ACHN (cell line): ENCODE results near the gene ABCB11.
"Not testable (repeated sequence)": the region's sequence is repeated elsewhere in the genome, so short reads cannot be mapped to it uniquely, and the experiment has no call there.

ENCODE experiments used
- DNase-seq: peaks from one replicate; pipeline ENCODE4 v3.0.0-alpha.2; 2015
- in situ Hi-C: cut with HindIII; loops from 2 replicates; pipeline ENCODE4 v1.10.0; 2017; ENCODE audit warnings: low sequenced_read_pairs, low pct_ligation_motif_present, low pct_unique_long_range_greater_than_20kb

ABCB11 gene

DNA sequence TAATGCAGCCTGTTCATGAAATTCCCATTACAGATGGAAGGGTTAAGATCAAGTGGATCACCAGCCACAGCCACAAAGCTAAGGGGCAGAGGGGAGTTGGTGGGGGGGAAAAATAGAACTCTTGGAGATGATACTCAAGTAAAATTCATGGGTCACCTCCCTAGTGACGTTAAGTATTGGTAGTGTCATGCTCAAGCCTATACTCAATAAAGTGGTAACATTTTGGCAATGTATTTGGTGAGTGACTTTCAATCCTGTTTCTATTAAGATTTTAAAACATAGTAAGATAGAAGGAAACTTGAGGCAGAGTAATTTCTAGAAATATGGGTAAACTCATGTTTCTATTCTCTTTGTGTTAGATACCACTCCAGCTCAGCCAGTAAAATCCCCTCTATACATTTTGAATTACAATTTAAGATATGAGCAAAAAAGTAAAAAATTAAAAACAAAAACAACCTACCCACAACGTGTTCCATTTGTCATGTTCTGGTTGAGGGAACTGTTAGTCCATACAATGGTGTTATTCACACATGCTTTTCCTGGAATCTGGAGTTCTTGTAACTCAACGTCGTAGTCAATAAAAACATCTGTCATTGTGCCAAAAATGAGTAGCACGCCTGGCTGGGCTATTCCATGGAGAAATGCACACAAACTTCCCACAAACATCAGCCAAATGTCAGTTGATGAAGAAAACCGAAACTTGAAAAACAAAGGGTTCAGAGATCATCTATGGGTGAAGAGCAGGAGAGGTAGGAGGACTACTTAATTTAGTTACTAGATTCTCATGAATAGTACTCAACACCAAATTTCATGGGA is 18.1 kb downstream of the ABCB11 start:
- in situ Hi-C loops, result no loop called here
- DNase-seq, result no peak

DNA sequence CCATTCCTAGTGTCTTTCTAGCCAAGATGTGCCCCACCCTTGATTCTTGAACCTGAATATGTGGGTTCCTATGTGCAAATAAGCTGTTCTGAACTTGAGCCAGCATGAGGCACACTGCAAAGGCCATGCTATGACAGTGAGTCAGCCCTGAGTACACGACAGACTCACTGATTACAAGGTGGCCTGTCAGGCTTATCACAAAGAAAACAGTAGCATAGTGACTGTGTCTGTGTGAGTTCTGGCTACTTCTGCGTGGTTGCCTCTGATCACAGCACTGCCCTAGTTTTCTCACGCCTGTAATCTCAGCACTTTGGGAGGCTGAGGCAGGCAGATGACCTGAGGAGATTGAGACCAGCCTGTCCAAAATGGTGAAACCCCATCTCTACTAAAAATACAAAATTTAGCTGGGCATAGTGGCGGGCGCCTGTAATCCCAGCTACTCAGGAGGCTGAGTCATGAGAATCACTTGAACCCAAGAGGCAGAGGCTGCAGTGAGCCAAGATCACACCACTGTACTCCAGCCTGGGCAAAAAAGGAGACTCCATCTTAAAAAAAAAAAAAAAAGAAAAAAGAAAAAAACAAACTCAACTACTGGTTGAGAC is 18.8 kb downstream of the ABCB11 start:
- in situ Hi-C loops, DNase-seq: not testable (repeated sequence)

DNA sequence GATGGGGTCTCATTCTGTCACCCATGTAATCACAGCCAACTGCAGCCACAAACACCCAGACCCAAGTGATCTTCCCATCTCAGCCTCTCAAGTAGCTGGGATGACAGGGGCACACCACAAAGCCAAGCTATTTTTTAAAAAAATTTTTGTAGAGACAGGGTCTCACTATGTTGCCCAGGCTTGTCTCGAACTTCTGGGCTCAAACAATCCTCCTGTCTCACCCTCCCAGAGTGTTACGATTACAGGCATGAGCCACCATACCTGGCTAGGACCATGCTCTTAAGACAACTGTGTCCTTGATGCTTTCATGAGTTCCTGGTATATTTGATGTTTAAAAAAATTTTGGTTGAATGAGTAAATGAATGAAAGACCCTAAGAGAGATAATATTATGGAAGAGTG is 19.4 kb downstream of the ABCB11 start:
- DNase-seq, result no peak
- in situ Hi-C loops, result no loop called here

DNA sequence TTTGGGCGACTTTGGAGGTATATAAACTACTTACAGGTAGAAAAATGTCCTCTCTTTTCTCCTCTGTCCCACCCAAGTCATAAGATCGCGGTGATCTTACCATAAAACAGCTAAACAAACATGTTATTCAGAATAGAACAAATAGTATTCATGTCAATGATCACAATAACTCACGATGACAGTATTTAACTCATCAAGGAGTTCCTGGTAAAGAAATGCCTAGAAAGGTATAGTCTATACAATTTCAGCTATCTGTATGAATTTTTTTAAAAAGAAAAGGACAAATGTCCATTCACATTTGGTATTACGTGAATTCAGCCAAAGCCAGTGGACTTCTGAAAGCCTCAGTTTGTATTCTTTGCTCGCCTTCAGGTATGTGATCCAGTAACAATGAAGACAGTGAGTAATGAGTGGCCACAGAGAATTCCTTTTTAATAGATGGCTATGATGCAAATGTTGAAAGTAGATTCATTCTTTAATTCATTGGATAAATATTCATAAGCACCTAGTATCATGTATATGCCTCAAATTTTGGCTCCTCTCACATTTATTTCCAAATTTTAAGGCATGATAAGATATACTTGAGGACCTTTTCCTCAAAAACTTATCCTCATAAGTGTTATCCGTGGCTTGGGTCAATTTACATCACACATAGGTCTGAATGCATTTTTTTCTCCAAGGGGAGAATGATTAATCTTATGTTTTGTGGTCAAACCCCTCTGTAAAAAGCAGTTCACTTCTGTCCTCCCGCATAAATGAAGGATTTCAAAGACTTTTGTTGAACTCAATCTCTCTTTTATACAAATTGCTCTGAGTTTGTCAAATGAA is 20.3 kb downstream of the ABCB11 start:
- in situ Hi-C loops, result no loop called here
- no peak for DNase-seq

DNA sequence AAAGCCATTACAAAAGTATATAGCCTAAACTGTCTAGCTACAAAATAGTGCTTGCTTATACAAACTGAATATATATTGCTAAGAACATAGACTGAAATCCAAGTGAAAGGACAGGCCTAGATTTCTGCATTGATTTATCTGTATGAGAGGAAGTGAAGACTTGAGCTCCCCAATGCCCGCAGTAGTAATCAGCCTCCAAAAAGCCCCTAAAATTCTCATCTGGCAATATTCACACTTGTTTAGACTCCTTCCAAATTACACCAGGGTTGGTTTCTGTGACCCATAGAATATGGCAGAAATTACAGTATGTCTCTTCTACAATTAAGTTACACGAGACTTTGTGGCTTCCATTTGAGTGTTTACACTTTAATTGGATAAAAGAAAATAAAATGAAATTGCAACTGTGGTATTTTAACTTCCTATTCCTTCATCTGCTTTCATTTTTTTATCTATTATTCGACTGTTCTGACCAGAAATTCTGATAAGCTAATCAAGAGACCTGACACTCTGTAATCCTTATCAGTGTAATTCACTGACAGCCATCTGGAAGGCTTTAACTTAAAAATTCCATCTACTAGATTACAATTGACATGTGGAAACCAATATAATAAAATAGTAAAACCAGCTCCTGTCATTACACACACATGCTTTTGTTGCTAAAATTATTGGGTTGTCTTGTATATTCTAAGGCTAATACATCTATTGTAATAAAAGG is 21.1 kb downstream of the ABCB11 start:
- in situ Hi-C loops, result no loop called here
- DNase-seq, result no peak

DNA sequence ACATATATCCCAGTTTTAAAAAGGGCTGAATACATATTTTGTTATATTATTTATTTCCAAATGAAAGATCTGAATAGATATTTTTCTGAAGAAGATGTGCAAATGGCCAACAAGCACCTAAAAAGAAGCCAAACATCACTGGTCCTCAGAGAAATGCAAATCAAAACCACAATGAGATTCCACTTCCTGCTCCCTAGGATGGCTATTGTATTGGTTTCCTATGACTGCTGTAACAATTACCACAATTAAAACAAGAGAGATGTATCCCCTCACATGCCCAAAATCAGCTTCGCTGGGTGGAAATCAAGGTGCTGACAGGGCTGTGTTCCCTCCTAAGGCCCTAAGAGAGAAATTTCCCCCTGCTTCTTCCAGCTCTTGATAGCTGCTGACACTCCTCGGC is 23.2 kb downstream of the ABCB11 start:
- in situ Hi-C loops, result no loop called here
- no peak for DNase-seq

DNA sequence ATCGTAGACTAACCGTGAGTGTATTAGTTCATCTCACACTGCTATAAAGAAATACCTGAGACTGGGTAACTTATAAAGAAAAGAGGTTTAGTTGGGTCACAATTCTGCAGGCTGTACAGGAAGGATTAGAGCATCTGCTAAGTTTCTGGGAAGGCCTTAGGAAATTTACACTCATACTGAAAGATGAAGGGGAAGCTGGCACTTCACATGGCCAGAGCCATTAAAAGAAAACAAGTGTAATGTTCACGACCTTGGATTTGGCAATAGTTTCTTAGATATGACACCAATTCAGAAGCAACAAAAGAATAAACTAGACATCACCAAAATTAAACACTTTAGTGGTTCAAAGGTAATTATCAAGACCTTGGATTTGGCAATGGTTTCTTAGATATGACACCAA is 23.8 kb downstream of the ABCB11 start:
- no peak for DNase-seq
- in situ Hi-C loops, result no loop called here

DNA sequence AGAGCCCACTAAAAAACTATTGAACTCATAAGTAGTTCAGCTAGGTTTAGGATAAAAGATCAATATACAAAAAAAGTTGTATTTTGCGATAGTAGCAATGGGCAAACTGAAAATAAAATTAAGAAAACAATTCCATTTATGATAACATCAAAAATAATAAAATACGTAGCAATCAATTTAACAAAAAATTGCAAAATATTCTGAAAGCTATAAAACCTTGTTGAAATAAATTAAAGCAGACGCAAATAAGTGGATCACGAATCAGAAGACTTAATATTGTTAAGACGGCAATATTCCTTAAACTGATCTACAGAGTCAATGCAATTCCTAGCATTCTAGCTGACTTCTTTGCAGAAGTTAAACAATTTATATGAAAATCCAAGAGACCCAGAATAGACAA is 24.5 kb downstream of the ABCB11 start:
- in situ Hi-C loops, result no loop called here
- no peak for DNase-seq

DNA sequence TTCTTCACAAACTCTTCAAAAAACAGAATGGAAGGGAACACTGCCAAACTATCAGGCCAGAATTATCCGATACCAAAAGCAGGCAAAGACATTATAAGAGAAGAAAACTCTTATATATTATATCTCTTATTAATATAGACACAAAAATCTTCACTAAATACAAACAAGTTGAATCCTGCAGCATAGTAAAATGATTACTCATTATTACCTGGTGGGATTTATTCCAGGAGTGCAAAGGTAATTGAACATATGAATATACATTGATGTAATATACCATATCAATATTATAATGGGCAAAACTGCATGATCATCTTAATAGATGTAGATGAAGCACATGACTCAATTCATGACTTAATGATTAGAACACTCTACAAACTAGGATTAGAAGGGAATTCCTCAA is 25.1 kb downstream of the ABCB11 start:
- in situ Hi-C loops, result no loop called here

DNA sequence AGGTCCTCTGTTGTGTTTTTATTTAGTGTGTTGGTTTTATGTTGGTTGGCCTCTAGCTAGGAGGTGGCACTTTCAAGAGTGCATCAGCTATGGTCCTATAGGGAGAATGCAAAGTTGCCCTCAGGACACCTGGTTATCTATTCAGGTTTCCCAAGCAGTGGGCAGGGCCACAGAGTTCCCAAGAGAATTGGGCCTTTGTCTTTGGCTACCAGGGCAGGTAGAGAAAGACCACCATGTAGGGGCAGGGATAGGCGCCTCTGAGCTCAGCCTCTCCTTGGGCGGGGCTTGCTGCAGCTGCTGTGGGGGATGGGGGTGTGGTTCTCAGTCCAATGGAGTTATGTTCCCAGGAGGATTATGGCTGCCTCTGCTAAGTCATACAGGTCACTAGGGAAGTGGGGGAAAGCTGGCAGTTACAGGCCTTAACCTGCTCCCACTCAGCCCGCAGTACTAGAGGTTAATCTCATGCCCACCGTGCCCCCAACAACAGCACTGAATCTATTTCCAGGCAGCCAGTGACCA is 26.0 kb downstream of the ABCB11 start:
- in situ Hi-C loops, result no loop called here

More for the DNA sequence above, 25.1 kb downstream of the ABCB11 start:
- no peak for DNase-seq

DNA sequence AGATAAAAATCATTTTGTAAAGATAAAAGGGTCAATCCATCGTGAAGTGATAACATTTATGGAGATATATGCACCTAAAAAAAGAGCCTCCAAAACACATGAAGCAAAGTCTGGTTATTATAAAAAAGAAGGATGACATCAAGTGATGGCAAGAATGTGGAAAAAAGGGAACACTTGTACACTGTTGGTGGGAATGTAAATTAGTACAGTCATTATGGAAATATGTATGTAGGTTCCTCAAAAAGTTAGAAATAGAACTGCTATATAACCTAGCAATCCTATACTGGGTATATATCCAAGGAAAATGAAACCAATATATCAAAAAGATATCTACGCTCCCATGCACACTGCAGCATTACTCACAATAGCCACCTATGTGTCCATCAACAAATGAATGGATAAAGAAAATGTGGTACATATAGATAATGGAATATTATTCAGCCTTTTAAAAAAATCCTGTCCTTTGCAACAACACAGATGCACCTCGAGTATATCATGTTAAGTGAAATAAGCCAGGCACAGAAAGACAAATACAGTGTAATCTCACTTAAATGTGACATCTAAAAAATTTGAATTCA is 28.9 kb downstream of the ABCB11 start:
- in situ Hi-C loops, result no loop called here
- no peak for DNase-seq

More for the DNA sequence above, 26.0 kb downstream of the ABCB11 start:
- DNase-seq, result no peak

DNA sequence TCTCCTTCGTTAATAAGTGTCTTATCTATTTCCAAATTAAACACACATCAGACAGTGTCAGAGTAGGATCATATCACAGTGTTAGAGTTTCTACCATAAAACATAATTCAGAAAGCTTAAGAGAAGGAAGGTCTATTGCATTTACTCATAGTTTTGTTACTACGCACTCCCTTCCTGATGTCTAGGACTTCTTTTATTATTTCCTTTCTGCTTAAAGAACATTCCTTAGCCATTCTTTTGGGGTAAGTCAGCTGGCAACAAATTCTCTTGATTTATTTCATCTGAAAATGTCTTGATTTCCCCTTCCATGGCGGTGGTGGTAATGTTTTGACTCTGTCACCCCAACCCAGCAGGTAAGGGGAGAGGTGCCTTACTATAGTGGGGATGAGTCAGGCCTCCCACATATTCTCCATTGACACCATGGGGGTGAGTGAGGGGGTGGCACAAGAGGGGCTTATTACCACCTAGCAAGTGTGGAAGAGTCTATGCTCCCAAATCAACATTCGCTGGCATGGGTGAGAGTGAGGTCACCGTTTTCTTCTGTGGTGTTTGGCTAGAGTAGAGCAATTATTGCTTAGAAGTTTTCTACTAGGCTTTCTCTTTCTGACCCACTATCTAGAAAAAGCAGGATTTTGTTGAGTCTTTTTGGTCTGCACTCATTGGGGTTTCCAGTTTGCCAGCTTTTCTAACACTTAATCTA is 29.9 kb downstream of the ABCB11 start:
- DNase-seq, result no peak
- in situ Hi-C loops, result no loop called here

DNA sequence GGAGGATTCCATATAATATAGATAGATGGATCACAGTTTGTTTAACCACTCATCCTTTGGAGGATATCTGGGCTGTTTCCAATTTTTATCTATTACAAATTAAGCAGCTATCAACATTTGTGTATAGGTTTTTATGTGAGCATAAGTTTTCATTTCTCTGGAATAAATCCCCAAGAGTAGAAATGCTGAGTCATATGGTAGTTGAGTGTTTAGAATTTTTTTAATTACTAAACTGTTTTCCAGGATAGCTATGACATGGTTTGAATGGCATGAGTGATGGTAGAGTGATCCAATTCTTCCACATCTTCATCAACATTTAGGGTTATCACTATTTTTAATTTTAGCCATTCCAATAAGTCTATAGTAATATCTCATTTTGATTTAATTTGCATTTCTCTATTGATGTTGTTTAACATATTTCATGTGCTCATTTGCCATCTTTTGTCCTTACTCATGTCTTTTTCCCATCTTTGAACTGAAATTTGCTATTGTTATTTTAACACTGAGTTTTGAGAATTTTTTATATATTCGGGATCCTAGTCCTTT is 31.4 kb downstream of the ABCB11 start:
- DNase-seq, result no peak
- in situ Hi-C loops, result no loop called here

DNA sequence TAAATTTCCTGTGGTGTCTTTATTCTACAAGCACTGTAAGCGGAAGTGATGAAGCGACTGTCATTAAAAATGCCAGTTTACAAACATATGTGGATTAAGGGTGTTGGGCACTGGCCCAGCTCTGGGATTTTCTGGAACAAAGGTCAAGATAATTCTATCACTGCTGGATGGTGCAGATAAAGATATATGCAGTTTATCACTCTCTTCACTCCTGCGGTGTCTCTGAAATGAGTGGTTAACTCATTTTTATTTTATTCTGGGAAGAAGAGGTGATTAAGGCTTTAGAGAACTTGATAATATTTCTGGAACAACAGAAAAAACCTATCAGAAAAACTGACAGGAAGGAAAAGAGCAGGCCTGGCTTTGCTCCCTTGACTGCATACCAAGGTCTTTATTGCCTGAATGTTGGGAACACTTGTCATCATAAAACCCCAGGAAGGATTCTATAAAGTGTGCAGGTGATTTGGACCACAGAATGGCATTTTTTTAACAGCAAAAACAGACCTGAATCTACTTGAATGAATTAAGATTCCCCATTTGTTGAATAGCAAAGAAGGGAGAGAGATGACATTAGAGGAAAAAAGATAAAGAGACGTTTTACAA is 32.4 kb downstream of the ABCB11 start:
- no peak for DNase-seq
- in situ Hi-C loops, result no loop called here

DNA sequence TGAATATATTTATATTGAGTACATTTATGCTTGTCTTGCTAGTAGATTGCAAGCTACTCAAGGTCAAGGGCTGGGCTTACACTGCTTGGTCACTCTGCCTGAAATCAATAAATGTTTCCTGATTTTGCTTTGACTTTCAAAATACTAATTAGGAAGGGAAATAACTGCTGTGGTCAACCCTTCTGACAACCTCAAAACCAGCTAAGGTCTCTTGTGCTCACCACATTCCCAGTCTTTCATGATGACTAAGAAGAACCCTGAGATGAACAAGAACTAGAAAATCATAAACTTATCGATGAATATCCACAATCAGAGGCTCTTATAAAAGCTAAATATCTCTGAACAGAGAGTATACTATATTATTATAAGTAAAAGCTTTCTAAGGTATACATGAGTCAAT is 33.3 kb downstream of the ABCB11 start:
- in situ Hi-C loops, result no loop called here
- DNase-seq, result no peak

DNA sequence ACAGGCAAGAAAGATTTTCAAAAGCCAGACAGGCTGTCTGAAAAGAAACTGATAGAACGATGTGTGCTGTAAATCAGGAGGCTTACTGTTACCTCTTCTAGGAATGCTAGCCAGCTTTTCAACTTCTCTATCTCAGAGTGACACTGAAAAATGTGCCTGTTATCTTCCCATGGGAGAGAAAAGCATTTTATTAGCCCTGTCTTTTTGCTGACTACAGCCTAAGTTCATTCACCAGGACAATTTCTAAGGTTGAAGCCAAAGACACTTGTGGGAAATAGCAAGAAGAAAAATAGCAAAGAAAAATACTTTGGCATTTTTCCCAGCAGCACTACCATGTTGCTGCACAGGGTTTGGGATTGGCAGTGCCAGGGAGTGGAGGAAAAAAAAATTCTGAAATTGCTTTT is 34.0 kb downstream of the ABCB11 start:
- in situ Hi-C loops, result no loop called here
- no peak for DNase-seq

DNA sequence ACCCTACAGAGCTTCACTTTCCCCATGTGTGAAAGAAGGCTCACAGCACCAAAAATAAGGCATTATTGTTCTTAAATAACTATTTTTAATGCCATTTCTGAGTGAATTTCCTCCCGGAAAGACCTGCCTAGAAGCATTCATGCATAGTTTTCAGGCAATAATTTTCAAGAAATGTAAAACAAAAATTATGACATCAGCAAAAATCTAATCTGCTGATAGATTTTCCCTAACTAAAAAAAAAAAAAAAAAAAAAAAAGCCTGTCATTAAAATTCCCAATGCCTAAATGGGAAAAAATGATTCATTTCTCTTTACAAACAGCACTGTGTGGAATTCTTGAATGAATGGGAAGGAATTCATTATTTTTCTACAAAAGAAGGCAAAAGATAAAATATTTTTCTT is 35.4 kb downstream of the ABCB11 start:
- no peak for DNase-seq
- in situ Hi-C loops, result no loop called here
